ENCODE measurements around the gene ZNF419. TPM values are rescaled to one million over a fixed set of nuclear protein-coding genes. Genes with fewer than 3 reads are reported as not detected.
"Not testable (repeated sequence)": the region's sequence is repeated elsewhere in the genome, so short reads cannot be mapped to it uniquely, and the experiment has no call there.

The ZNF419 gene
- total RNA-seq: 16.1 TPM
- 8.0 TPM for polyA plus RNA-seq

- DNase-seq (ENCODE audit: extremely low spot score): peak; percentile 77
- not testable (repeated sequence) for H3K4me1 ChIP-seq (ENCODE audit: insufficient read depth); H3K36me3 ChIP-seq (ENCODE audit: insufficient read depth); H3K27ac ChIP-seq (ENCODE audit: low read depth)
- WGBS: 1% methylated on average over 59 of the region's 69 CpGs
- peak within 1 kb of the TSS; percentile 82 for H3K4me3 ChIP-seq (ENCODE audit: low read depth, low read length)
Measured at GRCh38 chr19:57487477-57488298, at the start of gene ZNF419. ZNF419 (plus strand) TSS chr19:57487750; CDS start chr19:57487951, 201 bp downstream.

- no peak for DNase-seq (ENCODE audit: extremely low spot score)
- WGBS: 56% methylated on average over 4 of the region's 4 CpGs
- Histone ChIP-seq H3K27ac (ENCODE audit: low read depth) (no peak overlapping the region), H3K4me1 (ENCODE audit: insufficient read depth) (no peaks in the 10 kb centered on the region), H3K36me3 (ENCODE audit: insufficient read depth) (no peaks in the 10 kb centered on the region), H3K4me3 (ENCODE audit: low read depth, low read length) (no peak overlapping the region)
Measured at GRCh38 chr19:57437931-57438330, 49.6 kb upstream of the ZNF419 start.

DNA sequence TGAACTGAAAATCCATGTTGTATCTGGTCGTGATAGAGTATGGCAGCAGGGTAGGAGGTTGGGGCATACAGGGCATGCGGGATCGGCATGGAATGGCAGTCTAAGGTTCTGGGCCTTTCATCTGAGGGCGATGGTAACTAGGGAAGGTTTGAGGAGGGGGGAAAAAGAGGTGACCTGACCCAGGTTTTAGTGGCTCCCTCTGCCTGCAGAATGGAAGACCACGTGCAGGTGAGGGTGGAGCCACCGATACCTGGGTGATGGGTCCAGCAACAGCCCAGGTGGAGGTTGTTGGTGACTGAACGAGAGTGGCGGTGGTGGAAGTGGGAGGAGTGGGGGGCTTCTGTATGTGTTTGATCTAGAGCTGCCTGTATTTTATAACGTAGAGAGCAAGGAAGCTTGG lies 48.6 kb upstream of the ZNF419 start:
- DNase-seq (ENCODE audit: extremely low spot score): no peak
- H3K27ac ChIP-seq (ENCODE audit: low read depth): no peak overlapping the region
- 91% methylated on average over 9 of the region's 9 CpGs for WGBS
- no peak overlapping the region for H3K4me3 ChIP-seq (ENCODE audit: low read depth, low read length)
- no peaks in the 10 kb centered on the region for H3K36me3 ChIP-seq (ENCODE audit: insufficient read depth)
- H3K4me1 ChIP-seq (ENCODE audit: insufficient read depth): no peaks in the 10 kb centered on the region

GRCh38 chr19:57441979-57442752 lies 45.4 kb upstream of the ZNF419 start:
- WGBS: 75% methylated on average over 7 of the region's 7 CpGs
- DNase-seq (ENCODE audit: extremely low spot score): no peak
- Histone ChIP-seq H3K4me3 (ENCODE audit: low read depth, low read length) (no peak overlapping the region), H3K36me3 (ENCODE audit: insufficient read depth) (no peaks in the 10 kb centered on the region), H3K27ac (ENCODE audit: low read depth) (no peak overlapping the region), H3K4me1 (ENCODE audit: insufficient read depth) (no peaks in the 10 kb centered on the region)

DNA sequence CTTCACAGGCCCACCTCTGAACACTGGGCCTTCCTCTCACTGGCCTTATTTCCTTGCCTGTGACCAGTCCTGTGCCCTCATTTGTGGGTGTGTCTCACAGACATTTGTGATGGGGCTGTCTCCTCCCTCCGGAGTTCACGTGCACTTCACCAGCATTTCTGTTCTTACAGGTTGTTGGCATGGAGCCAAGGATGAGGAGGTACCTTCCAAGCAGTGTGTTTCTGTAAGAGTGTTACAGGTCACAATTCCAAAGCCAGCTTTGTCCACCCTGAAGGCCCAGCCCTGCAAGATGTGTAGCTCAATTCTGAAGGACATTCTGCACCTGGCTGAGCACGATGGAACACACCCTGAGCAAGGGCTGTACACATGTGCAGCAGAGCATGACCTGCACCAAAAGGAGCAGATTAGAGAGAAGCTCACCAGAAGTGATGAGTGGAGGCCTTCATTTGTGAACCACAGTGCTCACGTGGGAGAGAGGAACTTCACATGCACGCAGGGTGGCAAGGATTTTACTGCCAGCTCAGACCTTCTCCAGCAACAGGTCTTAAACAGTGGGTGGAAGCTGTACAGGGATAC lies 44.3 kb upstream of the ZNF419 start:
- Histone ChIP-seq H3K36me3 (ENCODE audit: insufficient read depth) (no peaks in the 10 kb centered on the region), H3K4me3 (ENCODE audit: low read depth, low read length) (no peak overlapping the region), H3K27ac (ENCODE audit: low read depth) (no peak overlapping the region), H3K4me1 (ENCODE audit: insufficient read depth) (no peaks in the 10 kb centered on the region)
- no peak for DNase-seq (ENCODE audit: extremely low spot score)
- 84% methylated on average over 5 of the region's 5 CpGs for WGBS

- Histone ChIP-seq H3K36me3 (ENCODE audit: insufficient read depth) (peaks cover 3% of the 10 kb centered on the region), H3K27ac (ENCODE audit: low read depth) (no peak overlapping the region), H3K4me3 (ENCODE audit: low read depth, low read length) (no peak overlapping the region), H3K4me1 (ENCODE audit: insufficient read depth) (no peaks in the 10 kb centered on the region)
- 93% methylated on average over 3 of the region's 3 CpGs for WGBS
- DNase-seq (ENCODE audit: extremely low spot score): no peak
Measured at GRCh38 chr19:57452307-57452706, 35.2 kb upstream of the ZNF419 start.

GRCh38 chr19:57465680-57466381 lies 21.7 kb upstream of the ZNF419 start:
- DNase-seq (ENCODE audit: extremely low spot score): no peak
- H3K4me3 ChIP-seq (ENCODE audit: low read depth, low read length): no peak overlapping the region
- 73% methylated on average over 5 of the region's 5 CpGs for WGBS
- no peaks in the 10 kb centered on the region for H3K4me1 ChIP-seq (ENCODE audit: insufficient read depth)
- no peak overlapping the region for H3K27ac ChIP-seq (ENCODE audit: low read depth)
- peaks cover 4% of the 10 kb centered on the region for H3K36me3 ChIP-seq (ENCODE audit: insufficient read depth)

- DNase-seq (ENCODE audit: extremely low spot score): no peak
- no peak overlapping the region for H3K4me3 ChIP-seq (ENCODE audit: low read depth, low read length)
- peaks cover 4% of the 10 kb centered on the region for H3K36me3 ChIP-seq (ENCODE audit: insufficient read depth)
- no peaks in the 10 kb centered on the region for H3K4me1 ChIP-seq (ENCODE audit: insufficient read depth)
- no peak overlapping the region for H3K27ac ChIP-seq (ENCODE audit: low read depth)
- 99% methylated on average over 5 of the region's 5 CpGs for WGBS
Measured at GRCh38 chr19:57466489-57466888, 21.1 kb upstream of the ZNF419 start.

- Histone ChIP-seq H3K27ac (ENCODE audit: low read depth) (no peak overlapping the region), H3K36me3 (ENCODE audit: insufficient read depth) (peaks cover 5% of the 10 kb centered on the region), H3K4me1 (ENCODE audit: insufficient read depth) (peaks cover 2% of the 10 kb centered on the region), H3K4me3 (ENCODE audit: low read depth, low read length) (no peak overlapping the region)
- no peak for DNase-seq (ENCODE audit: extremely low spot score)
- WGBS: 98% methylated on average over 4 of the region's 4 CpGs
Measured at GRCh38 chr19:57473646-57474045, 13.9 kb upstream of the ZNF419 start.

DNA sequence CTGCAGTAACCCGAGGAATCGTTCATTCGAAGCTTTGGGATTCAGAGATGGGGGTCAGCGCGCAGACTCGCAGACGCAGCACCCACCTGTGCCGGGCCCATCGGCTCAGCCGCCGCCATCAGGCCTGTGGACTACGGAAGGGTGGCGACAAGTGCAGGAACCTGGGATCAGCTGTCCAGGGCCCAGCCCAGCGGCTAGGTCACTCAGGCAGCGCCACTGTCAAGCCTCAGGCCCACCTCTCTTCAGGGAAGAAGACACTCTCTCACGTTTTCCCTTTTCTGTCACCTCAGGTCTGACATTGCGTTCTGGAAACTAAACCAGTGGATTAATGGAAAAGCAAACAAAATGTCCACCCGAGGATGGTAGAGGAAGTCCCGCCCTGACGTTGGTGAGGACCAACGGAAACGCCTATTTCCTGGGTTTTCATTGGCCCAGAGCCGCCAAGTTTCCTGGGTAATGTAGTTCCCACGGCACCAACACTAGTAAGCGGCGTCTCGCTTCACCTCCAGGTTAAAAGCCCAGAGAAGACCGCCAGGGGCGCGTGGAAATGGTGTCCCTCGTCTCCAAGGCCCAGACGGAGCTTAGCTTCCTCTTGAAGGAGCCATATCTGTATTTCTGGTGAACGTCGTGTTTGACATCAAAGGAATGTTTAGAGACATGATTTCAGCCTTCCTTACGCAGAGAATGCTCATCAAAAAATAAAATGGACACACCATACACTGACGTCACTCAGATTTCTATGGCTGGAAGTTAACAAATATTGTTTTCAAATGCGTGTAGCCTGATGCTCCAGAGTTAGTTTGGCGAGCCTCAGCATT lies 10.2 kb upstream of the ZNF419 start, which contains the start of gene ZNF772:
ZNF772 (minus strand) TSS at position 376 of the 818 bp plus-strand sequence; CDS start at position 119, 257 bp downstream.
- H3K4me3 ChIP-seq (ENCODE audit: low read depth, low read length): peak within 1 kb of the TSS; percentile 61
- peaks cover 5% of the 10 kb centered on the region for H3K36me3 ChIP-seq (ENCODE audit: insufficient read depth)
- H3K4me1 ChIP-seq (ENCODE audit: insufficient read depth): peaks cover 2% of the 10 kb centered on the region
- 9% methylated on average over 38 of the region's 38 CpGs for WGBS
- no peak within 1 kb of the TSS for H3K27ac ChIP-seq (ENCODE audit: low read depth)
- peak; percentile 91 for DNase-seq (ENCODE audit: extremely low spot score)

- no CpG with 5 or more reads among the region's 1 CpG for WGBS
- not testable (repeated sequence) for H3K27ac ChIP-seq (ENCODE audit: low read depth); H3K4me3 ChIP-seq (ENCODE audit: low read depth, low read length); H3K36me3 ChIP-seq (ENCODE audit: insufficient read depth); H3K4me1 ChIP-seq (ENCODE audit: insufficient read depth); DNase-seq (ENCODE audit: extremely low spot score)
Measured at GRCh38 chr19:57488299-57488644, 722 bp downstream of the ZNF419 start.

GRCh38 chr19:57499332-57499679 lies 11.8 kb downstream of the ZNF419 start:
- H3K4me3 ChIP-seq (ENCODE audit: low read depth, low read length); H3K36me3 ChIP-seq (ENCODE audit: insufficient read depth); H3K4me1 ChIP-seq (ENCODE audit: insufficient read depth); DNase-seq (ENCODE audit: extremely low spot score); H3K27ac ChIP-seq (ENCODE audit: low read depth): not testable (repeated sequence)
